GM19397 (cell line): ENCODE measurements around the gene NTN1.

Experiments used
- ATAC-seq: cut with Tn5 transposase; IDR thresholded peaks from one replicate; pipeline ENCODE4 v1.9.1; 2021; ENCODE audit warnings: mild to moderate bottlenecking, moderate library complexity; ENCODE audit not compliant: unreplicated experiment

The NTN1 gene

DNA sequence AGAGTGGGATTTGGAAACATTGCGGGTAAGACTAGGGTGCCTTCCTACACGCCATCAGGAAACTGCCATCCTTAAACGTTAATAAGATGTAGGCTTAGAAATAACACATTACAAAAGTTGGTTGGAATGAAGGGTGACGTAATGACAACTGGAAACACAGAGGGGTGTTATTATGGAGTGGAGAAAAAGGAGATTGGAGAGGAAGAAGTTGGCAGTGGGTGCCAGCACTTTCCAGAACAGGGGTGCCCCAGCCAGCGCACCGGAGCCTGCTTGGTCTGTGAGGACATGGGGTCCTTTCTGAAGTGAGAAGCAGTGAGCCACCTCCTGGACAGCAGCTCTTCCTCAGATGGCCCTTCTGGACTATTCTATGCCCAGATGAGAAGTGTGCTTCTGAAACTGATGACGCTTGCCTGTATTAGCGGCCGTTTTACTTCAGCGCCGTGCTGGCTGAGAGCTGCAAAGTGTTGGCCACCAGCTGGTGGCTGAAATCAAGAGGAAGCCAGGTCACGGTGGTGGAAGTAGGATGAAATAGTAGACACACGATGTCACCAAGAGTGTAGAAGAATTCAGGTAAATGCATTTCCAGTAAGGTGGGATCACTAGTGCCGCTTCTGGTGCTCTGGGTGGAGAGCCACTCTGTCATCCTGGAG, 244.8 kb downstream of the NTN1 start:
- no peak for ATAC-seq

DNA sequence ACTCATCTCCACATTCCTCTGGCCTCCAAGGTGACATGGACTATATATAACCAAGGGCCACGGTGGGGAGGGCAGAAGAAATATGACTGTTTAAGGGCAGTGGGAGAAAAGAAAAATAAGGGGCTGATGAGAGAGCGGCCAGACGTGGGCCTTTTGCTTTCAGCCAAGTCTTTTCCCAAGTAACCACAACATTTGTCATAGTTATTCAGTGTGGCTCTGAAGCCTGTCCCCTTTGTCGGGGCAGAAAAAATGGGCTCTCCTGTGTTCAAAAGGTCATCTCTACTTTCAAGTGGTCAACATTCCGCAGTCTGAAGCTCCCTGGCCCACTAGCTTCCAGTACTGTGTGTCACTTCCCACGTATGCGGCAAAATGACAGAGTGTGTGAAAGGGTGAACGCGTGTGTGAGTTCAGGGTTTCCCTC, 245.4 kb downstream of the NTN1 start:
- ATAC-seq = no peak

DNA sequence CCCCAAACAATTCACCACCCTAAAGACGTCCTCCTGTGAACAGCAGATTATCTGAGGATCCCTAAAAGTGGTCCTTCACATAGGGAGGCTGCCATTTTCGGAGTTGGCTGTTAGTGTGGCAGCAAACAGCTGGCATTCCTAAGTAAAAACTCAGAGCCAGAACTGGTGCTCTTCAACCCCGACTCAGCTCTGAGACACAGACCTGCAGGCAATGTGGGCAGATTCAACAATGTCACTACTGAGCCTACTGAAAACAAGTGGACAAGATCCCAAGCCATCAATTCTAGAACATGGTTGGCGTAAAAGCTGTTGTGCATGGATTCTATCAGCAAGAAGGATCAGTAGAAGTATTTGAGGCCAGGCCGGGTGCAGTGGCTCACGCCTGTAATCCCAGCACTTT, 247.2 kb downstream of the NTN1 start:
- no peak for ATAC-seq

DNA sequence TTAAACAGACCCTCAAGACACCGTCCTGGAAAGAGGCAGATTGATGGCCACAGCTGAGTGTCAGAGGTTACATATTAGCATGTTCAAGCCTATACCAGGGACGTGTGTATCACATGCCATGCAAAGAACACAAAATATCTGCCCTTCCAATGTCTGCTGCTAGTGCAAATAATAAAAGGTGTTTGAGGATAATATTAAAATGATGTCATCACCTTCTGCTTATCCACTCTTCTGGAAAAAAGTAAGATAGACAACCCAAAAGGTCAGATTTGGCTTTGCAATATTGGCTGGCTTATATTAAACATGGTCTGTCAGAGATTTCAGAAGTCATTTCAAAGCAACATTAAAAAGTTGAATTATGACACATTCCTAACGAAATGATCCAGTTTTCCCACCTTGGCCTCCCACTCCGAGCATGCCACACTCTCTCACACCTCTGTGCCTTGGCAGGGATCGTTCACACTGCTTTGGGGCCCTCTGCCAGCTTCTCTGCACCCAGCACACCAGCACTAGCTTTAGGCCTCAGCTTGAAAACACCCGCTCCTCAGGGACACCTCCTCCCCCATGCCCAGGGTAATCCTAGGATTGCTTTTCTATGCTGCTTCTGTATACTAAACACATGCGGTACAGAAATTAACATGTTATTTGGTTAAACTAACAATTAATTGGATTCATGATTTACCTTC, 248.2 kb downstream of the NTN1 start:
- no peak for ATAC-seq

DNA sequence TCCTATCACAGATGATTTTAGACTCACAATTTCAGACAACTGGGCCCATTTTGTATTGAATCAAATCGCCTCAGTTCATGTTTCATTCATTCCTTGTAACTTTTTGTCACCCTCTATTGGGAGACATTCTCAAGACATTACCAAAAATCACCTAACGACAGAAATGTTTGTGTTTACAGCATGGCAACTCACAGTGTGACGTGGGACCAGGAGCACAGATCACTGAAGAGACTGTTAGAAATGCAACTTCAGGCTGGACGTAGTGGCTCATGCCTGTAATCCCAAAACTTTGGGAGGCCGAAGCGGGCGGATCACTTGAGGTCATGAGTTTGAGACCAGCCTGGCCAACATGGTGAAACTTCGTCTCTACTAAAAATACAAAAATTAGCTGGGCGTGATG, 249.6 kb downstream of the NTN1 start:
- ATAC-seq = no peak

DNA sequence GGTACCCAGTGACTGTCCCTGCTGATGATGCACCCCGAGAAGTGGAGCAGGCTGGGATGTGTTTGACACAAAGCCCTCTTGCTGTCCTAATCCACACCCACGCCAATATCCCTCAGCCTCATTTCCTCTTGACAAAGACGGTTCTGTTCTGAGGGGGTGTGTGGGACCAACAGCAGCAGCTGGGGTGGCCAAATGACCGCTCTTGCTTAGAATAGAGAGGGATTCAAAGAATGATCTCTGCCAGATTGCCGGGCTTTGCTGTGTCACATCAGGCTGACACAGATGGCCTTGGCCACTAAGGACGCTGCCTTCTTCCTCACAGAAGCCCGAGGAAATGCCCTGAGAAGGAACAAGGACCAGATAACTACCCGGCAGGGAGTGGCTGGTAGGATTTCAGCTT, 250.7 kb downstream of the NTN1 start:
- ATAC-seq = no peak

DNA sequence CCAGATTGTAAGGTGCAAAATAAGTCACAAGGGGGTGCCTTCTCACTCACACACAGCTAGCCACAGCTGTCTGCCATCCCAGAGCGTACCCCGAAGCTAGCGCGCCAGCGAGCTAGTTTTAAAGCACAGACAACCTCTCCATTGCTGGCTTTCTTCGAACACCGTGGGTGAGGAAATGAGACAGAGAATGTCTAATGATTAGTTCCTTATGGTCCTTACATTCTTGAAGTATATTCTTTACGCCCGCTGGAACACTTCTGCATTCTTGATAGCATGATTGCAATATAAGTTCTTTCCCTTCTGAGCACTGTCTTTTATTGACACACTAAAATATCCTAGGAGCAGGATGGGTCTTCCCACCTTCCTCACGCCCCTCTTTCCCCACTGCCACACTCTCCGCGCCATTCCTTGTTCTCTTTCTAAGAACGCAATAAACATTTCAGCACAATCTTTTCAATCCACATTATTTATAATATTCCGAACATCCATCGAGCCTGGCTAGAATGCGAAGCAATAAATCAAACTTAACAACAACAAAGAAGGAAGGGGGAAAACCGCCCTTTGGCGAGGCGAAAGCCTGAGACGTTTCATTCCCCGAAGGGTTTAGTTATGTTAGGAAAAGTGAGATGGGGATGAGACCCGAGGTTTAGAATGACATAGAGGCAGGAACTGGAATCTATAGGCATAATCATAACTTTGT, 251.3 kb downstream of the NTN1 start:
- no peak for ATAC-seq

DNA sequence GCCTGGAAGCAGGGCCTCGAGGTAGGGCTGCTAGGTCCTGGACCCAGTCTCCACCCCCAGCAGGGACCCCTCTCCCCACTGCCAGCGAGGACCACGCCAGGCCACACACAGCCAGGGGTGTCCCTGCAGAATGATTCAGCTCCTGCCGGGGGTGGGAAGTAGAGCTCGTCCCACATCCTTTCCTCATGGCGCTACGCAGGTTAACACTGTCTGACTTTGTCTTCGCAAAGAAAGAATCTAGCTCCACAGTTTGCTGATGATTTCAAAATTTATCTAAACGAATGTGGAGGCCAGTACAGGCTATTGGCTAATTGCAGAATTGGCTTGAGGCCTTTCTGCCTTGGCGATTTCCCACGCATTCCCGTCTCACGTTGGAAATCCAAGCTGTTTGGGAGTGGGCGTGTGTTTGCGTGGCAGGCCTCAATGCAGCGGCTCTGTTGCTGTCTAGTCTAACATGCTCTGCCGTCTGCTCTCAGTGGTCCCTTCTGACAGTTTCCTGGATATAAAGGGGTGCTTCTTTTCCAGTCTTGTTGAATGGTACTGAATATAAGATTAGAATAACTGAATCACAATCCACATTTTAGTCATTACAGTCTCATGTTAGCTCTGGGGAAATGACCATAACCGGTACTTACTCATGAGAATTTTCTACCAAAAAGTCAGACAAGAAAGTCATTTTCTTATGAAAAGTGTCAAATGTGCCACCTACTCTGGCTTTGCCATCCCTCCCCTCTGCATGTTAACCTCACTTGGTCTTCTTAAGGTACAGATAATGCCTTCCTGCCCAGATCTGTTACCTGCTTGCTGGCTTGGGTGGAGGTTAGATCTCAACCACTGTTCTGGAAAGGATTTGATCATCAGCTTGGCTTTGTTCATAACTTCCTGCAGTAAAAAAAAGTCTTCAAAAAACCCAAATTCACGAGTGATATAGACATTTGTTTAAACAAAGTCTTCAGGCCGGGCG, 252.4 kb downstream of the NTN1 start:
- no peak for ATAC-seq

DNA sequence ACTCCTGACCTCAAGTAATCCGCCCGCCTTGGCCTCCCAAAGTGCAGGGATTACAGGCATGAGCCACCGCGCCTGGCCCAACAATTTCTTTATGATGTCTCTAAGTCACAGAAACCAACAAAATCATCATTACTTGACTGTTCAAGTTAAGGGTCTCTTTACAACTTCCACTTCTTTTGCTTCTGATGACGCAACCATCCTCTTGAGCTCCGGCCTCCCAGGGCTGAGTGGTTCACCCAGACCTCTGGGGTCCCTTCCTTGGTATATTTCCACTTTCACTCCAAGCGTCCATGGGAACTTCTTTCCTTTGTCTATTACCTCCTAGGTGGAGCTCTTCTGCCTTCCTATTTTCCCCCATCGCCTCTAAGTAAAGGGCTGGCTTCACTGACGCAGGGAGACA, 253.7 kb downstream of the NTN1 start:
- no peak for ATAC-seq

DNA sequence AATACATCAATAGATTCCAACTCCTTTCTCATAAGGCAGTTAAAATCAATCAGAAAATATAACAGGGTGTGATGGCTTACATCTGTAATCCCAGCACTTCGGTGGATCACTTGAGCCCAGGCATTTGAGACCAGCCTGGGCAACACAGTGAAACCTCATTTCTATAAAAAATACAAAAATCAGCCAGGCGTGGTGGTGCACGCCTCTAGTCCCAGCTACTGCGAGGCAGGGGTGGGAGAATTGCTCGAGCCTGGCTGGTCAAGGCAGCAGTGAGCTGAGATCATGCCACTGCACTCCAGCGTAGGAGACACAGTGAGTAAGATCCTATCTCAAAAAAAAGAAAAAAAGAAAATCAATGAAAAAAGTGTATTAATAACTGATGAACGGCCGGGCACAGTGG, 258.6 kb downstream of the NTN1 start:
- ATAC-seq = no peak

DNA sequence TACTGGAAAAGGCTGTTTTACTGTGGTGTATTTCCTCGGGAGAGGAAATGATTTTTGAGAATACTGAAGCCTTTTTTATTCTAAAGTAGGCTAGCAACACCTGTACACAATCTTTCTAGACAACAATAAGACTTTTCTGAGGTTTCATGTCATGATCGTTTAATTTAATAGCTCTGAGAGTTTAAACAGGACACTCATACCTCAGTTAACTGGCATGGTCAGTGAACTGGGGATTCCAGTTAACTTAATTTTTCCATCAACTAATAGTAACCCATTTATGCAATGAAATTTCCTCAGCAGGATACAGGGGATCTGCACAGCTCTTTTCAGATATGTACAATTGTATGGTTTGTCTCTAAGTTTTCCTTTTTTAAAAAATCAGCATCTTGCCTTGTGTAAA, 262.6 kb downstream of the NTN1 start:
- no peak for ATAC-seq

DNA sequence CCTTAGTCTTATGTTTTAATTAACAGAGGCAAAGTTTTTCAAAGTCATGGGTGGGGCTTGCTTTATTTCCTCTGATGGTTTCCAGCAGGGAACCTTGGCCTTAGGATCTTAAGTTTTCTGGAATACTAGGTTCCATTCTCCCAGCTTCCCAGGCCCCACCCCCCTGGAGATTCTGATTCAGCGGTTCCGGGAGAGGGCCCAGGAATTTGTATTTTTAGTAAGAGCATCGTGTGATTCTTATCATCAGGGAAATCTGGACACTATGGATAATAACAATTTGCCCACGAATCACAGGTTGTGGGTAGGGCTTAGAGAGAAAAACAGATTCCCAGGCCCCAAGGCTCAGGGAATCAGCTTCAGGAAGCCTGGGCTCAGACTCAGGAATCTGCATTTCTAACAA, 263.6 kb downstream of the NTN1 start:
- no peak for ATAC-seq

DNA sequence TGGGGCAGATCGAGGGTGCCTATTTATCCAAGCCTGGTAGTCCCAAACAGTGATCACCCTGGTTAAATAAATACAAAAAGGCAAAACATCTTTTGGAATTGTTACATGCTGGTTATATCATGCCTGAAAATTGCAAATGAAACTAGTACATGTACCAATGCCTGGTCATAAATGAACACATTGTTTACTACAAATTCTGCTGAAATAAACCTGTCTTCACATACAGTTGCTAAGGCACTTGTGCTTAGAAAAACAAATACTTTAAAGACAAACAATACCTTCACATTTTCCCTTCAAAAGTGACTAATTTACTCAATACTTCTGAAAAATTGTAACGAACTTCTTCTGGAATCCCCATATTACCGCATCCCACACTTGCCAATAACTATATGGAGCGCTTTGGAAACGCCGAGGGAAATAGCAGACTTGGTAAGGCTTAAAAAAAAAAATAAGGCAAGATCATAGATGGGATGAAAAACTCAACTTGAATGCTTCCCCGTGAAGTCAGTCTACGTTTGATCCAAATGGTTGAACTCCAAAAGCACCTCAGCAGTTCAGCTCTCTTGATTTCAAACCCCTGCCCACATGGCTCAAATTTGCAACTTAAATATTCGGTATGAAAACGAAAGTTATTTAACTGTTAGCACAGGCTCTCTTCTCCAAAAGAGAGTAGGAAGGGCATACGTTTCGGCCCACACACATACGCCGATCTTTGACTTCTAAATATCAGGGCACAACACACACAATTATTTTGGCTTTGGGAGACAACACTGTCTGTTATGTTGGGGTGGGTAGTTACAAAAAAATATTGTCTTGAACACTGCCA, 264.5 kb downstream of the NTN1 start:
- ATAC-seq = no peak

DNA sequence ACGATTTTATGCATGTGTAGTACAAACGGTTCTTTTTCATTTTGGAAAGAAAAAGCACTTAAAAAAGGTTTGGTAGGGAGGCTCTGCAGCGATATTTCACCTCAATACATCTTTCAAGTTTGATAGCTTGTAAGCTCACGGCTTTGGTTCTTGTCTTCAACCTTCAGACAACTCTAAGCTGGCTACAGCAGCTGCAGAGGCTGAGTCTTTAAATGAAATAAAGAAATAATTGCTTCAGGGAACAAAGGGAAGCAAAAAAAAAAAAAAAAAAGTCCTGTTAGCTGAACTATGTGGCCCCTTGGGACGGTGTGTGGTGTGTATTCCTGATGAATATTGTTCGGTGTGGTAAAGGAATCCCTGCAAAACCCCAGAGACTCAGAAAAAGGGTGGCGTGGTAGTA, 265.1 kb downstream of the NTN1 start:
- ATAC-seq = no peak

DNA sequence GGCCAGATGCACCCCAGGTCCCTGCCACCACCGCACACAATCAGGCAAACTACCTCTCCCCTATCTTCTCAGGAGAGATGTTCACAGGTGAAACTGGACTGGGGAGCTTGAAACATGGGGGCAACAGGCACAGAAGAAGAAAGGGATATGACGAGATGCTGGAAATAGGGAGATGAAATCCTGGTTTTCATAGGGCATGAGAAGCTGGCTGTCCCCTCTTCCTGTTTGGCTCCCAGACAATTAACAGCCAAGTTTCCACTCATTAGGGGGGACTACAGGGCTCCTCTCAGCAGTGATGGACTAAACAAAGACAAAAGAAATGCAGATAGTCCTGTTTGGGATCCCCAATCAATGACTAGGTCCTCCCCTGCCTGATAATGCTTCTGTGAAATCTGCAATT, 266.0 kb downstream of the NTN1 start:
- ATAC-seq = no peak

DNA sequence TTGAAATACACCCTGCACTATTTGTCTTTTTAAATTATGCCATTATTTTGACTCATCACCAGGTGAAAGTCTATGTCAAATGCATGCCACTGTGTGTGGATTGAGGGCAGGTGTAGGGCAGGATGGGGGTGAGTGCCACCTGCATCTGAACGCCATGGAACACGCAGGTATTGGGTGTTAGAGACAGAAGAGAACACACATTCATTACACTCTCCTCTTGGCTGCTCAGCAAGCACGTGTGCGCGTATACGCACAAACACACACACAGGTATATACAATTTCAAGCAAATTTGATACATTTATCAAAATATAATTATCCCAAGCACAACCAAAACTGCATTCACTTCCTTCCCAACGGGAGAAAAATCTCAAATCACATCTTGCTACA, 268.9 kb downstream of the NTN1 start:
- no peak for ATAC-seq

DNA sequence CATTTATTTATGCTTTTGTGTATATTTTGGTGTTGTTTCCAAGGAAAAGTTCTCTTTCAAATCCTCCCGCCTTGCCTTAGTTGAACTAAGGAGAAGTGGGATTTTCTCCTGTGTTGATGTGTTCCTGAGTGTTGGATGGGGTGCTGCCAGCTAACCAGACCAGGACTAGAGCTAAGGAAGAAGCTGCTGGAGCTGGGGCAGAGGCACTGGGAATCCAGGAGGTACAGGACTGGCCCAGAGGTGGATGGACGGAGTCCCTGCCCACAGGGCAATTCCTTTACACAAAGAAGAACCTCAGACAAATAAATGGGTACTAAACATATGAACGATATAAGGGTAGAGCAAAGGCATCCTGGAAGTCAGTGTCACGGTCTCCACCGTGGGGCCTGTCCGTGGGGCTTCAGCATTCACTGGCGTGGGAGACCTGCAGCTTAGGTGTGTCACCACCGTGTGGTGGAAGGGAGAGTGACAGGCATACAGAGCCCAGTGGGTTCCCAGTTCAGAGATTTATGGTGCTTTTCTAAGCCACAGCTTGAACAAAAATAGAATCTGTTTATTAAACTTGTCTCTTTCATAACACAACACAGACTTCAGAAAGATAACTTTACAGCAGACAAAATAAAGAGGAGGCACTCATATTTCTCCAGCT, 270.7 kb downstream of the NTN1 start:
- no peak for ATAC-seq

DNA sequence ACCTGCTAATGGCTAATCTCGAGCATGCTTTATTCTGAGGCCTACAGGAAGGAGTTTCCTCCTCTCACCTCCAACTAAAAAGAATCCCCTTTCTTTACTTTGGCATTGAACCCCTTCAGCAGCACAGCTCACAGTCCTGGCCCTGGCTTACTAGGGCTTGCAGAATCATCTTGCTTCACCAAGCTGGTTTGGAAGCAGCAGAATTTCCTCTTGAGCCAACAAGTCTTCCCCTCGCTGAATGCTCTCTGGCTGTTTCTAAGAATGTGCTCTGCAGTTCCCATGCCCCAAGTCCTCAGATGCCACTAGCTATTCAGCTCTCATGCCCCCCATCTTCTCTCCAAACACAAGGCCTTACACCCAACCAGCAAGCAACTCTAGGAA, 271.2 kb downstream of the NTN1 start:
- ATAC-seq = no peak
